WTC11 (cell line): ENCODE data around the gene CNPY4.

Source experiments
- CREM ChIP-seq: sonication (generic); formaldehyde crosslinking; IDR thresholded peaks from 2 replicates; pipeline ENCODE4 v1.8.1; 2022; ENCODE audit warnings: mild to moderate bottlenecking, missing genetic modification reagents, moderate library complexity
- CTCF ChIP-seq: fragments of 200-600 bp; IDR thresholded peaks from 2 replicates; pipeline ENCODE4 v1.8.0; 2022; ENCODE audit warnings: antibody characterized with exemption
- ZBTB21 ChIP-seq: sonication (generic); formaldehyde crosslinking; IDR thresholded peaks from 2 replicates; pipeline ENCODE4 v1.8.1; 2023; ENCODE audit warnings: mild to moderate bottlenecking, missing genetic modification reagents, borderline replicate concordance
- TF ChIP-seq, protein P1 (sequence below): fragments of 250-450 bp; sonication (Bioruptor Pico); IDR thresholded peaks from 2 replicates; pipeline ENCODE4 v2.1.2; 2022; ENCODE audit warnings: mild to moderate bottlenecking, moderate library complexity
- TF ChIP-seq, protein P2 (sequence below): sonication (generic); formaldehyde crosslinking; IDR thresholded peaks from 2 replicates; pipeline ENCODE4 v1.8.1; 2023; ENCODE audit warnings: mild to moderate bottlenecking, moderate library complexity, missing genetic modification reagents

DNA sequence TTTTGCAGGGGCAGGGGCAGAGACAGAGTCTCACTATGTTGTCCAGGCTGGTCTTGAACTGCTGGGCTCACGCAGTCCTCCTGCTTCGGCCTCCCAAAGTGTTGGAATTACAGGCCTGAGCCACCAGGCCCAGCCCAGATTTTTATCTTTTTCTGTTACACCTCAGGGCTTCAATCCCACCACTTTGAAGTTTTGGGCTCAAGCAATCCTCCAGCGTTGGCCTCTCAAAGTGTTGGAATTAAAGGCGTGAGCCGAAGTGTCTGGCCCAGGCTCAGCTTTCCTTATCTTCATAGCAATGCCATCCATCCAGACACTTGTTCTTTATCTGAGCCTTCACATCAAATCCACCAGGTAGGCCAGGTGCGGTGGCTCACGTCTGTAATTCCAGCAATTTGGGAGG is 4.4 kb upstream of the CNPY4 start:
- TF ChIP-seq, protein P1, sequence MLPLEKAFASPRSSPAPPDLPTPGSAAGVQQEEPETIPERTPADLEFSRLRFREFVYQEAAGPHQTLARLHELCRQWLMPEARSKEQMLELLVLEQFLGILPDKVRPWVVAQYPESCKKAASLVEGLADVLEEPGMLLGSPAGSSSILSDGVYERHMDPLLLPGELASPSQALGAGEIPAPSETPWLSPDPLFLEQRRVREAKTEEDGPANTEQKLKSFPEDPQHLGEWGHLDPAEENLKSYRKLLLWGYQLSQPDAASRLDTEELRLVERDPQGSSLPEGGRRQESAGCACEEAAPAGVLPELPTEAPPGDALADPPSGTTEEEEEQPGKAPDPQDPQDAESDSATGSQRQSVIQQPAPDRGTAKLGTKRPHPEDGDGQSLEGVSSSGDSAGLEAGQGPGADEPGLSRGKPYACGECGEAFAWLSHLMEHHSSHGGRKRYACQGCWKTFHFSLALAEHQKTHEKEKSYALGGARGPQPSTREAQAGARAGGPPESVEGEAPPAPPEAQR = no peak
- TF ChIP-seq CREM = no peak
- no peak for TF ChIP-seq CTCF
- TF ChIP-seq, protein P2, sequence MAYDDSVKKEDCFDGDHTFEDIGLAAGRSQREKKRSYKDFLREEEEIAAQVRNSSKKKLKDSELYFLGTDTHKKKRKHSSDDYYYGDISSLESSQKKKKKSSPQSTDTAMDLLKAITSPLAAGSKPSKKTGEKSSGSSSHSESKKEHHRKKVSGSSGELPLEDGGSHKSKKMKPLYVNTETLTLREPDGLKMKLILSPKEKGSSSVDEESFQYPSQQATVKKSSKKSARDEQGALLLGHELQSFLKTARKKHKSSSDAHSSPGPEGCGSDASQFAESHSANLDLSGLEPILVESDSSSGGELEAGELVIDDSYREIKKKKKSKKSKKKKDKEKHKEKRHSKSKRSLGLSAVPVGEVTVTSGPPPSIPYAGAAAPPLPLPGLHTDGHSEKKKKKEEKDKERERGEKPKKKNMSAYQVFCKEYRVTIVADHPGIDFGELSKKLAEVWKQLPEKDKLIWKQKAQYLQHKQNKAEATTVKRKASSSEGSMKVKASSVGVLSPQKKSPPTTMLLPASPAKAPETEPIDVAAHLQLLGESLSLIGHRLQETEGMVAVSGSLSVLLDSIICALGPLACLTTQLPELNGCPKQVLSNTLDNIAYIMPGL (CRISPR knock-in tag) = no peak
- TF ChIP-seq ZBTB21 = no peak
